Peyer's patch (tissue), 4 donors: ENCODE data around the gene ZNF552. TPM values are rescaled to one million over a fixed set of nuclear protein-coding genes. Genes with fewer than 3 reads are reported as not detected.
A peak's percentile ranks its signal among the peaks of the same experiment; 100 is the strongest.

ENCODE experiments used
- DNase-seq, 3 donors: peaks; one replicate each; pipeline ENCODE4 v3.0.0-alpha.2; 2017 to 2019
- H3K27ac ChIP-seq, 4 donors: fragments of 200-600 bp; sonication (generic); one replicate each; pipeline ENCODE4 v1.5.1; 2016 to 2019
- H3K27me3 ChIP-seq, 2 donors: fragments of 200-600 bp; sonication (generic); one replicate each; pipeline ENCODE4 v1.5.1; 2019
- H3K36me3 ChIP-seq, 3 donors: fragments of 200-600 bp; sonication (generic); one replicate each; pipeline ENCODE4 v1.5.1; 2016 to 2019
- H3K4me1 ChIP-seq, 4 donors: fragments of 200-600 bp; sonication (generic); one replicate each; pipeline ENCODE4 v1.5.1; 2016 to 2019
- H3K4me3 ChIP-seq, 4 donors: fragments of 200-600 bp; sonication (generic); 1 replicate in 3 of 4; 2 replicates in 1 of 4; pipeline ENCODE4 v1.5.1; 2016 to 2019; ENCODE audit warnings: mild to moderate bottlenecking in 1 of 4
- H3K9me3 ChIP-seq, 4 donors: fragments of 200-600 bp; sonication (generic); one replicate each; pipeline ENCODE4 v1.5.1; 2016 to 2019; ENCODE audit warnings: mild to moderate bottlenecking in 1 of 4
- CTCF ChIP-seq, 6 experiments: fragments of 450-650 bp in 4 of 6; fragments of 200-600 bp in 2 of 6; sonication (generic) in 1 of 6; IDR thresholded peaks; one replicate each; pipeline ENCODE4 v1.5.1; 2017 to 2019; ENCODE audit warnings: antibody characterized with exemption in 6 of 6, mild to moderate bottlenecking in 3 of 6, moderate library complexity in 1 of 6
- POLR2A ChIP-seq, 2 donors: fragments of 450-650 bp; IDR thresholded peaks; one replicate each; pipeline ENCODE4 v1.5.1; 2017; ENCODE audit warnings: antibody characterized with exemption in 2 of 2, mild to moderate bottlenecking in 2 of 2, moderate library complexity in 2 of 2
- total RNA-seq, 4 donors: library from RNA; depleted of rRNA; stranded (reverse); fragments of >200 nt; gene quantifications; one replicate each; pipeline ENCODE4 v1.1.0, GENCODE V29; 2016

Gene ZNF552
- total RNA-seq, 4 donors from 2014 or later: 7.4 to 49.2 (median 37.4) TPM

- H3K27me3 ChIP-seq: no peaks in the 10 kb centered on the region
- no peaks in the 10 kb centered on the region for H3K36me3 ChIP-seq
- peak overlapping the region; percentile 59 to 98 (median 92) for H3K4me3 ChIP-seq
- TF ChIP-seq POLR2A (IDR thresholded peaks at IDR 0.05) (no peak), CTCF (IDR thresholded peaks at IDR 0.05) (no peak)
- peaks cover 0 to 20% (median 7%) of the 10 kb centered on the region in 4 donors for H3K4me1 ChIP-seq
- H3K9me3 ChIP-seq: no peaks in the 10 kb centered on the region
- no peak for DNase-seq
- peak overlapping the region in 2 of 4 donors; percentile 71 to 92 for H3K27ac ChIP-seq
These were observed 5.9 kb upstream of the ZNF552 start for GRCh38 chr19:57820599-57820998.

- Histone ChIP-seq H3K9me3 (no peaks in the 10 kb centered on the region), H3K36me3 (no peaks in the 10 kb centered on the region), H3K27ac (peak overlapping the region; percentile 71 to 92 (median 85)), H3K27me3 (no peaks in the 10 kb centered on the region), H3K4me3 (peak overlapping the region; percentile 59 to 98 (median 92)), H3K4me1 (peaks cover 0 to 27% (median 7%) of the 10 kb centered on the region in 4 donors)
- TF ChIP-seq CTCF (IDR thresholded peaks at IDR 0.05): peak in 1 of 6 experiments; percentile 17
- peak; percentile 48 to 67 for TF ChIP-seq POLR2A (IDR thresholded peaks at IDR 0.05)
- DNase-seq: peak; percentile 84 to 95 (median 87)
These were observed 4.9 kb upstream of the ZNF552 start for GRCh38 chr19:57819475-57820148.

GRCh38 chr19:57818378-57818777 is 3.7 kb upstream of the ZNF552 start:
- H3K36me3 ChIP-seq: no peaks in the 10 kb centered on the region
- H3K27me3 ChIP-seq: no peaks in the 10 kb centered on the region
- no peaks in the 10 kb centered on the region for H3K9me3 ChIP-seq
- no peak for TF ChIP-seq POLR2A (IDR thresholded peaks at IDR 0.05)
- no peak for TF ChIP-seq CTCF (IDR thresholded peaks at IDR 0.05)
- H3K4me1 ChIP-seq: peaks cover 5 to 23% (median 7%) of the 10 kb centered on the region in 4 donors
- H3K27ac ChIP-seq: no peak overlapping the region
- no peak for DNase-seq
- H3K4me3 ChIP-seq: no peak overlapping the region

- no peak overlapping the region for H3K4me3 ChIP-seq
- no peaks in the 10 kb centered on the region for H3K27me3 ChIP-seq
- no peaks in the 10 kb centered on the region for H3K9me3 ChIP-seq
- H3K27ac ChIP-seq: no peak overlapping the region
- TF ChIP-seq CTCF (IDR thresholded peaks at IDR 0.05) (no peak), POLR2A (IDR thresholded peaks at IDR 0.05) (no peak)
- peaks cover 5 to 27% (median 7%) of the 10 kb centered on the region in 4 donors for H3K4me1 ChIP-seq
- H3K36me3 ChIP-seq: peaks cover 0 to under 1% (median 0%) of the 10 kb centered on the region in 3 donors
- no peak for DNase-seq
These were observed 3.3 kb upstream of the ZNF552 start for GRCh38 chr19:57817976-57818375.

- no peak for TF ChIP-seq POLR2A (IDR thresholded peaks at IDR 0.05)
- DNase-seq: no peak
- no peaks in the 10 kb centered on the region for H3K9me3 ChIP-seq
- peaks cover 5 to 33% (median 9%) of the 10 kb centered on the region in 4 donors for H3K4me1 ChIP-seq
- H3K4me3 ChIP-seq: no peak overlapping the region
- H3K27me3 ChIP-seq: no peaks in the 10 kb centered on the region
- no peak overlapping the region for H3K27ac ChIP-seq
- peaks cover 0 to 5% (median 0%) of the 10 kb centered on the region in 3 donors for H3K36me3 ChIP-seq
These were observed 1.9 kb upstream of the ZNF552 start for GRCh38 chr19:57816652-57817051.

GRCh38 chr19:57815247-57816075 is 748 bp upstream of the ZNF552 start:
- Histone ChIP-seq H3K27ac (peak overlapping the region; percentile 80 to 93 (median 84)), H3K4me3 (peak overlapping the region; percentile 66 to 100 (median 82)), H3K36me3 (peaks cover 0 to 5% (median 0%) of the 10 kb centered on the region in 3 donors), H3K4me1 (peaks cover 0 to 27% (median 7%) of the 10 kb centered on the region in 4 donors), H3K27me3 (no peaks in the 10 kb centered on the region), H3K9me3 (no peaks in the 10 kb centered on the region)
- TF ChIP-seq POLR2A (IDR thresholded peaks at IDR 0.05) (no peak), CTCF (IDR thresholded peaks at IDR 0.05) (no peak)
- no peak for DNase-seq
